H1 (cell line): Measurements from ENCODE around the gene ZCCHC17. TPM values are rescaled to one million over a fixed set of nuclear protein-coding genes. Genes with fewer than 3 reads are reported as not detected.

Source experiments
- CREB1 ChIP-seq: IDR thresholded peaks from 2 replicates; pipeline ENCODE4 v1.6.1; 2012; ENCODE audit warnings: inconsistent platforms
- POU5F1 ChIP-seq: IDR thresholded peaks from 2 replicates; pipeline ENCODE4 v1.6.1; 2011; ENCODE audit warnings: low read depth, mild to moderate bottlenecking, low read length, moderate library complexity
- polyA plus RNA-seq, 7 experiments: library from polyadenylated mRNA; depleted of rRNA in 3 of 7; stranded (reverse) in 5 of 7; unstranded in 2 of 7; fragments of >200 nt in 5 of 7; fragments of 200-250 nt in 2 of 7; gene quantifications; 1 replicate in 5 of 7; 2 replicates in 1 of 7; 4 replicates in 1 of 7; pipeline versions ENCODE4 v1.2.1 to v1.2.3, GENCODE V29; 2011 to 2013; ENCODE audit warnings: missing spikeins in 2 of 7, mixed read lengths in 2 of 7
- total RNA-seq: library from RNA; stranded (reverse); fragmentation: NEBNext Ultra II Directional; extraction: Animal tissue kit (Norgen Biotek cat#: 25700); gene quantifications from 2 replicates; pipeline ENCODE4 v1.2.1, GENCODE V29; 2021
- TF ChIP-seq, protein P1 (sequence below), 3 experiments: IDR thresholded peaks; 1 replicate in 2 of 3; 2 replicates in 1 of 3; pipeline versions ENCODE4 v1.5.1 to v1.6.1; 2011; ENCODE audit warnings: low read length in 3 of 3, mild to moderate bottlenecking in 3 of 3, inconsistent platforms in 2 of 3, low read depth in 1 of 3, moderate library complexity in 1 of 3; ENCODE audit not compliant: insufficient read depth in 1 of 3; ENCODE audit errors: control extremely low read depth in 1 of 3

The ZCCHC17 gene
- total and polyA plus RNA-seq, 2 of the 8 experiments (the other 6 are each of a cell fraction or from before 2014, with no cell fraction given): 51.6 to 59.3 TPM

- TF ChIP-seq, protein P1, sequence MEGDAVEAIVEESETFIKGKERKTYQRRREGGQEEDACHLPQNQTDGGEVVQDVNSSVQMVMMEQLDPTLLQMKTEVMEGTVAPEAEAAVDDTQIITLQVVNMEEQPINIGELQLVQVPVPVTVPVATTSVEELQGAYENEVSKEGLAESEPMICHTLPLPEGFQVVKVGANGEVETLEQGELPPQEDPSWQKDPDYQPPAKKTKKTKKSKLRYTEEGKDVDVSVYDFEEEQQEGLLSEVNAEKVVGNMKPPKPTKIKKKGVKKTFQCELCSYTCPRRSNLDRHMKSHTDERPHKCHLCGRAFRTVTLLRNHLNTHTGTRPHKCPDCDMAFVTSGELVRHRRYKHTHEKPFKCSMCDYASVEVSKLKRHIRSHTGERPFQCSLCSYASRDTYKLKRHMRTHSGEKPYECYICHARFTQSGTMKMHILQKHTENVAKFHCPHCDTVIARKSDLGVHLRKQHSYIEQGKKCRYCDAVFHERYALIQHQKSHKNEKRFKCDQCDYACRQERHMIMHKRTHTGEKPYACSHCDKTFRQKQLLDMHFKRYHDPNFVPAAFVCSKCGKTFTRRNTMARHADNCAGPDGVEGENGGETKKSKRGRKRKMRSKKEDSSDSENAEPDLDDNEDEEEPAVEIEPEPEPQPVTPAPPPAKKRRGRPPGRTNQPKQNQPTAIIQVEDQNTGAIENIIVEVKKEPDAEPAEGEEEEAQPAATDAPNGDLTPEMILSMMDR (IDR thresholded peaks at IDR 0.05; ENCODE audit: control extremely low read depth in 1 of 3, insufficient read depth in 1 of 3, low read depth in 1 of 3, low read length in 3 of 3): no peak
- no peak for TF ChIP-seq POU5F1
- TF ChIP-seq CREB1: no peak
Observed at GRCh38 chr1:31336687-31337467, 40.0 kb downstream of the ZCCHC17 start (continued).
